Fibroblast of lung (primary cell): Measurements from ENCODE around the gene APRT. TPM values are rescaled to one million over a fixed set of nuclear protein-coding genes. Genes with fewer than 3 reads are reported as not detected.

Source experiments
- DNase-seq, 2 donors: peaks; one replicate each; pipeline versions ENCODE4 v3.0.0 to v3.0.0-alpha.2; 2010; ENCODE audit warnings: low read depth in 2 of 2
- H2AFZ ChIP-seq: 2 replicates; pipeline ENCODE4 v1.5.1; 2012; ENCODE audit warnings: low read length, control low read depth, inconsistent platforms
- H3K27ac ChIP-seq: 2 replicates; pipeline ENCODE4 v1.5.1; 2011; ENCODE audit warnings: low read length, control low read depth; ENCODE audit not compliant: insufficient read depth
- H3K27me3 ChIP-seq: 2 replicates; pipeline ENCODE4 v1.5.1; 2011; ENCODE audit warnings: mild to moderate bottlenecking, low read length; ENCODE audit not compliant: control insufficient read depth, insufficient read depth
- H3K36me3 ChIP-seq: 2 replicates; pipeline ENCODE4 v1.5.1; 2011; ENCODE audit warnings: low read length; ENCODE audit not compliant: control insufficient read depth, insufficient read depth
- H3K4me1 ChIP-seq: 2 replicates; pipeline ENCODE4 v1.5.1; 2011; ENCODE audit warnings: low read length; ENCODE audit not compliant: control insufficient read depth, insufficient read depth; ENCODE audit errors: extremely low read depth
- H3K4me2 ChIP-seq: 2 replicates; pipeline ENCODE4 v1.5.1; 2011; ENCODE audit warnings: low read length, control low read depth; ENCODE audit not compliant: insufficient read depth; ENCODE audit errors: extremely low read depth
- H3K4me3 ChIP-seq, 4 experiments: fragments of 200-600 bp in 1 of 4; sonication (generic) in 1 of 4; replicated peaks in 1 of 4; 2 replicates each; pipeline ENCODE4 v1.5.1; 2011 to 2016; ENCODE audit warnings: low read length in 4 of 4, low read depth in 3 of 4, mild to moderate bottlenecking in 3 of 4, control low read depth in 2 of 4, inconsistent platforms in 1 of 4, mixed read lengths in 1 of 4; ENCODE audit not compliant: insufficient read depth in 1 of 4; ENCODE audit errors: control extremely low read depth in 1 of 4
- H3K79me2 ChIP-seq: 2 replicates; pipeline ENCODE4 v1.5.1; 2012; ENCODE audit warnings: mild to moderate bottlenecking, low read length, inconsistent platforms; ENCODE audit not compliant: control insufficient read depth, insufficient read depth
- H3K9ac ChIP-seq: 2 replicates; pipeline ENCODE4 v1.5.1; 2011; ENCODE audit warnings: mild to moderate bottlenecking, low read length, control low read depth; ENCODE audit not compliant: insufficient read depth
- H3K9me3 ChIP-seq: 2 replicates; pipeline ENCODE4 v1.5.1; 2012; ENCODE audit warnings: low read depth, low read length; ENCODE audit not compliant: control insufficient read depth, insufficient read depth
- H4K20me1 ChIP-seq: 2 replicates; pipeline ENCODE4 v1.5.1; 2011; ENCODE audit warnings: low read length; ENCODE audit not compliant: control insufficient read depth, insufficient read depth; ENCODE audit errors: extremely low read depth
- EZH2 ChIP-seq: IDR thresholded peaks from 2 replicates; pipeline ENCODE4 v1.5.1; 2012; ENCODE audit warnings: low read length, control low read depth, mild to moderate bottlenecking; ENCODE audit errors: missing control alignments
- polyA plus RNA-seq, 2 donors: library from polyadenylated mRNA; depleted of rRNA in 1 of 2; stranded (reverse) in 1 of 2; unstranded in 1 of 2; fragments of >200 nt; gene quantifications; 2 replicates each; pipeline ENCODE4 v1.2.1, GENCODE V29; 2011 to 2012; ENCODE audit warnings: missing spikeins in 1 of 2
- total RNA-seq: library from RNA; depleted of rRNA; stranded (reverse); fragments of >200 nt; gene quantifications from 2 replicates; pipeline ENCODE4 v1.2.1, GENCODE V29; 2014
- TF ChIP-seq, protein P1 (sequence below), 2 donors: IDR thresholded peaks in 1 of 2; conservative IDR thresholded peaks in 1 of 2; 1 replicate in 1 of 2; 2 replicates in 1 of 2; pipeline ENCODE4 v1.5.1; 2011 to 2012; ENCODE audit warnings: low read length in 2 of 2, control low read depth in 1 of 2, inconsistent platforms in 1 of 2, low read depth in 1 of 2, mild to moderate bottlenecking in 1 of 2

The APRT gene
- total and polyA plus RNA-seq, 2 donors (not counting 1 experiment from before 2014, with no cell fraction given) = 39.2 to 95.6 TPM

DNA sequence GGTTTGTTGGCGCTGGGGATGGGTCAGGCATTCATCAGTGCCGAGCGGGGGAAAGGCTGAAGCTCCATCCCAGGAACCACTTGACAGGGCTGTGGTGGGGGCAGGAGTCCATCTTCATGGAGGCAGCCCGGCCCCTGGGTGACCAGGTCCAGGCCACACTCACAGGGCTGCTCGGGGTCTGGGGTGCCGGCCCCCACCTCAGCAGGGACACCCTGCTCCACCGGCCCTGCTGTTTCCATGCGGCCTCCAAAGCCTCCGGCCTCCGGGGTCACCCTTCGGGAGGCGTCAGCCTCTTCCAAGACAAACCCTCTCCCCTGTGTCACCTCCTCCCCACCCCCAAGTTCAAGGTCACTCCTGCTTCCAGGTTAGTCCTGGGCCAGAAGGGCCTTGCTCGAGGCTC is 22.9 kb upstream of the APRT start:
- no peak for DNase-seq
- TF ChIP-seq EZH2 = no peak
- TF ChIP-seq, protein P1, sequence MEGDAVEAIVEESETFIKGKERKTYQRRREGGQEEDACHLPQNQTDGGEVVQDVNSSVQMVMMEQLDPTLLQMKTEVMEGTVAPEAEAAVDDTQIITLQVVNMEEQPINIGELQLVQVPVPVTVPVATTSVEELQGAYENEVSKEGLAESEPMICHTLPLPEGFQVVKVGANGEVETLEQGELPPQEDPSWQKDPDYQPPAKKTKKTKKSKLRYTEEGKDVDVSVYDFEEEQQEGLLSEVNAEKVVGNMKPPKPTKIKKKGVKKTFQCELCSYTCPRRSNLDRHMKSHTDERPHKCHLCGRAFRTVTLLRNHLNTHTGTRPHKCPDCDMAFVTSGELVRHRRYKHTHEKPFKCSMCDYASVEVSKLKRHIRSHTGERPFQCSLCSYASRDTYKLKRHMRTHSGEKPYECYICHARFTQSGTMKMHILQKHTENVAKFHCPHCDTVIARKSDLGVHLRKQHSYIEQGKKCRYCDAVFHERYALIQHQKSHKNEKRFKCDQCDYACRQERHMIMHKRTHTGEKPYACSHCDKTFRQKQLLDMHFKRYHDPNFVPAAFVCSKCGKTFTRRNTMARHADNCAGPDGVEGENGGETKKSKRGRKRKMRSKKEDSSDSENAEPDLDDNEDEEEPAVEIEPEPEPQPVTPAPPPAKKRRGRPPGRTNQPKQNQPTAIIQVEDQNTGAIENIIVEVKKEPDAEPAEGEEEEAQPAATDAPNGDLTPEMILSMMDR (conservative IDR thresholded peaks at IDR 0.05 in 1 of 2, IDR thresholded peaks at IDR 0.05 in 1 of 2; ENCODE audit: low read depth in 1 of 2, low read length in 2 of 2) = no peak
- no peaks in the 10 kb centered on the region for H3K27me3 ChIP-seq
- H3K4me2 ChIP-seq = no peak overlapping the region
- no peak overlapping the region for H3K4me3 ChIP-seq
- H3K27ac ChIP-seq = no peak overlapping the region
- H3K36me3 ChIP-seq = peaks cover 8% of the 10 kb centered on the region
- H2AFZ ChIP-seq = no peak overlapping the region
- H3K4me1 ChIP-seq = no peaks in the 10 kb centered on the region
- H4K20me1 ChIP-seq = no peaks in the 10 kb centered on the region
- H3K9ac ChIP-seq = no peak overlapping the region
- no peaks in the 10 kb centered on the region for H3K9me3 ChIP-seq
- no peaks in the 10 kb centered on the region for H3K79me2 ChIP-seq

DNA sequence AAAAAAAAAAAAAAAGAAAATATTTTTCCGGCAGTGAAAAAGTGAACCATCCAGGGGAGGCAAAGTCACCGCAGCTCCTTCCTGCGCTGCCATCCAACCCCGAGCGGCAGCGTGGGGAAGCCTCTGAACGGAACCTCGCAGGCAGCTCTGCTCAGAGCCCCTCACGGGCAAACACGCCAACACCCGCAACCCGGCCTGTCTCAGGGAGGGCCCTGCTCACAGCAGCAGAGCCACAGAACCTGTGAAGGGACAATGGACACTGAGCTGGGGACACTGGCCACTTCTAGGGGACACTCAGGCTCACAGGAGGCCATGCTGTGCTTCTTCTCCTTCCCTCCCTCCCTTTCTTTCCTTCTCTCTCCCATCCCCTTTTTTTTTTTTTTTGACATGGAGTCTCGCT is 21.4 kb upstream of the APRT start:
- no peak overlapping the region for H3K4me3 ChIP-seq
- H4K20me1 ChIP-seq = no peaks in the 10 kb centered on the region
- H3K27me3 ChIP-seq = no peaks in the 10 kb centered on the region
- no peak for DNase-seq
- peaks cover 6% of the 10 kb centered on the region for H3K36me3 ChIP-seq
- TF ChIP-seq EZH2 = no peak
- TF ChIP-seq, protein P1 (conservative IDR thresholded peaks at IDR 0.05 in 1 of 2, IDR thresholded peaks at IDR 0.05 in 1 of 2; ENCODE audit: low read depth in 1 of 2, low read length in 2 of 2) = no peak
- H3K9ac ChIP-seq = no peak overlapping the region
- no peak overlapping the region for H2AFZ ChIP-seq
- H3K27ac ChIP-seq = no peak overlapping the region
- no peaks in the 10 kb centered on the region for H3K79me2 ChIP-seq
- no peak overlapping the region for H3K4me2 ChIP-seq
- no peaks in the 10 kb centered on the region for H3K4me1 ChIP-seq
- H3K9me3 ChIP-seq = no peaks in the 10 kb centered on the region

DNA sequence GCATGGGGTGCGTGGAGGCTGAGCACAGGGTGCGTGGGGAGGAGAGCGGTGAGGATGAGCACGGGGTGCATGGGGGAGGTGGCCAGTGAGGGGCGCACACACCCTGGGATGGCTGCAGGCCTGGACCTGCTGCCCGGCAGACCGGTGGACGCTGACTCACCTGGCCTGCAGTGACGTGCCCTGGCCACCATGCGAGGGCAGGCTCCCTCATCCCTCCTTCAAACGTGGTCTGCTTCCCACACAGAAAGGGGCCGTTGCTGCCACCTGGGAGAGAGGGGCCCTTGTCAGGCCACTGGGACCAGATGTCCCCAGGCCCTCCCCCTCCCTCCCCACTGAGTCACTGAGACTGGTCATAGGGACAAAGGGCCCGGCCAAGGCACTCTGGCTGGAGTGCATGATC is 20.1 kb upstream of the APRT start:
- no peak for TF ChIP-seq EZH2
- TF ChIP-seq, protein P1 (conservative IDR thresholded peaks at IDR 0.05 in 1 of 2, IDR thresholded peaks at IDR 0.05 in 1 of 2; ENCODE audit: low read depth in 1 of 2, low read length in 2 of 2) = no peak
- no peak overlapping the region for H3K27ac ChIP-seq
- no peaks in the 10 kb centered on the region for H3K79me2 ChIP-seq
- no peaks in the 10 kb centered on the region for H3K27me3 ChIP-seq
- no peak overlapping the region for H3K4me3 ChIP-seq
- peak in 1 of 2 donors; percentile 13 for DNase-seq
- no peaks in the 10 kb centered on the region for H3K4me1 ChIP-seq
- no peaks in the 10 kb centered on the region for H4K20me1 ChIP-seq
- peaks cover 3% of the 10 kb centered on the region for H3K36me3 ChIP-seq
- no peaks in the 10 kb centered on the region for H3K9me3 ChIP-seq
- H3K4me2 ChIP-seq = no peak overlapping the region
- no peak overlapping the region for H3K9ac ChIP-seq
- H2AFZ ChIP-seq = no peak overlapping the region
